Measurements from ENCODE around the gene JHY.

- TF ChIP-seq CTCF (IDR thresholded peaks at IDR 0.05 in 8 of 11, conservative IDR thresholded peaks at IDR 0.05 in 3 of 11) (no peak), POLR2A (IDR thresholded peaks at IDR 0.05) (no peak), POLR2AphosphoS5 (IDR thresholded peaks at IDR 0.05) (no peak)
These were observed at the start of gene JHY for GRCh38 chr11:122882189-122882856.

Data from spleen (tissue), 7 donors.